ENCODE measurements around the gene ZDHHC13. TPM values are rescaled to one million over a fixed set of nuclear protein-coding genes. Genes with fewer than 3 reads are reported as not detected.

The ZDHHC13 gene
- total RNA-seq, 1 donor from 2014 or later = 5.2 TPM

GRCh38 chr11:19164230-19164855 is 47.4 kb downstream of the ZDHHC13 start:
- Histone ChIP-seq H3K4me3 (no peak overlapping the region), H3K27me3 (no peaks in the 10 kb centered on the region), H3K36me3 (peaks cover 0 to 10% of the 10 kb centered on the region in 2 donors), H3K9me3 (no peaks in the 10 kb centered on the region), H3K27ac (no peak overlapping the region), H3K4me1 (no peaks in the 10 kb centered on the region)
- DNase-seq (ENCODE audit: low spot score in 2 of 2) = no peak
- TF ChIP-seq CTCF (IDR thresholded peaks at IDR 0.05) = no peak
- intact Hi-C loops (cut with DNase I) = no loop called here

- no peak for DNase-seq (ENCODE audit: low spot score in 2 of 2)
- TF ChIP-seq CTCF (IDR thresholded peaks at IDR 0.05) = no peak
- intact Hi-C loops (cut with DNase I) = no loop called here
- Histone ChIP-seq H3K9me3 (no peaks in the 10 kb centered on the region), H3K36me3 (peaks cover 0 to 10% of the 10 kb centered on the region in 2 donors), H3K4me3 (no peak overlapping the region), H3K4me1 (no peaks in the 10 kb centered on the region), H3K27me3 (no peaks in the 10 kb centered on the region), H3K27ac (no peak overlapping the region)
Observed at GRCh38 chr11:19164881-19165280, 47.9 kb downstream of the ZDHHC13 start.

DNA sequence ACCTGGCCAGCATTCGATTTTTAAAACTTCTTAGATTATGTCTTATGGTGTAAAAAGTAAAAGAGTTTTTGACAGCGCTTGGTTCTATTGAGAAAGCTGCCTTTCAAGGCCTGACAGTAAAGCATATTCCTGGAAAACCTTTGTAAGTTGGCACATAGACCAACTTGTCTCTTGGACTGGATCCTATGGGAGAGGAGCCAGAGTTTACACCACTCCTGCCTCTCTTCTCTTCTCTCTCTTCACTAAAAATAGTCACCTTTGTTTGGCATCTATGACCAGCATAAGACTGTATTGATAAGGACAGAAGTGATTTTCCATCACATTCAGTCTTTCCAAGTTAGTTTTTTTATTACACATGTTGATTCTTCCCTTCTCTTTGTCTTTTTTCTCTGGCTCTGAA is 51.1 kb downstream of the ZDHHC13 start:
- no peaks in the 10 kb centered on the region for H3K27me3 ChIP-seq
- H3K36me3 ChIP-seq = peaks cover 6 to 13% of the 10 kb centered on the region in 2 donors
- H3K27ac ChIP-seq = no peak overlapping the region
- no peaks in the 10 kb centered on the region for H3K9me3 ChIP-seq
- no peak overlapping the region for H3K4me3 ChIP-seq
- no peaks in the 10 kb centered on the region for H3K4me1 ChIP-seq
- no peak for DNase-seq (ENCODE audit: low spot score in 2 of 2)
- intact Hi-C loops (cut with DNase I) = no loop called here
- TF ChIP-seq CTCF (IDR thresholded peaks at IDR 0.05) = no peak

- H3K9me3 ChIP-seq = no peaks in the 10 kb centered on the region
- no peaks in the 10 kb centered on the region for H3K4me1 ChIP-seq
- TF ChIP-seq CTCF (IDR thresholded peaks at IDR 0.05) = no peak
- intact Hi-C loops (cut with DNase I) = no loop called here
- H3K27me3 ChIP-seq = no peaks in the 10 kb centered on the region
- DNase-seq (ENCODE audit: low spot score in 2 of 2) = no peak
- H3K36me3 ChIP-seq = peaks cover 13 to 17% of the 10 kb centered on the region in 2 donors
- no peak overlapping the region for H3K4me3 ChIP-seq
- H3K27ac ChIP-seq = no peak overlapping the region
Observed at GRCh38 chr11:19173004-19173689, 56.2 kb downstream of the ZDHHC13 start.

GRCh38 chr11:19173964-19174638 is 57.1 kb downstream of the ZDHHC13 start:
- H3K9me3 ChIP-seq = no peaks in the 10 kb centered on the region
- no peak for DNase-seq (ENCODE audit: low spot score in 2 of 2)
- H3K36me3 ChIP-seq = peaks cover 13 to 17% of the 10 kb centered on the region in 2 donors
- intact Hi-C loops (cut with DNase I) = no loop called here
- no peaks in the 10 kb centered on the region for H3K4me1 ChIP-seq
- TF ChIP-seq CTCF (IDR thresholded peaks at IDR 0.05) = no peak
- no peak overlapping the region for H3K4me3 ChIP-seq
- H3K27me3 ChIP-seq = no peaks in the 10 kb centered on the region
- H3K27ac ChIP-seq = no peak overlapping the region
